ELR (cell line): ENCODE results near the gene SPATA19.
"Not testable (repeated sequence)": the region's sequence is repeated elsewhere in the genome, so short reads cannot be mapped to it uniquely, and the experiment has no call there.

Source experiments
- DNase-seq: peaks from one replicate; pipeline ENCODE4 v3.0.0-alpha.2; 2015; ENCODE audit warnings: low read depth

The SPATA19 gene, protein sequence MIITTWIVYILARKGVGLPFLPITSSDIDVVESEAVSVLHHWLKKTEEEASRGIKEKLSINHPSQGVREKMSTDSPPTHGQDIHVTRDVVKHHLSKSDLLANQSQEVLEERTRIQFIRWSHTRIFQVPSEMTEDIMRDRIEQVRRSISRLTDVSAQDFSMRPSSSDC

DNA sequence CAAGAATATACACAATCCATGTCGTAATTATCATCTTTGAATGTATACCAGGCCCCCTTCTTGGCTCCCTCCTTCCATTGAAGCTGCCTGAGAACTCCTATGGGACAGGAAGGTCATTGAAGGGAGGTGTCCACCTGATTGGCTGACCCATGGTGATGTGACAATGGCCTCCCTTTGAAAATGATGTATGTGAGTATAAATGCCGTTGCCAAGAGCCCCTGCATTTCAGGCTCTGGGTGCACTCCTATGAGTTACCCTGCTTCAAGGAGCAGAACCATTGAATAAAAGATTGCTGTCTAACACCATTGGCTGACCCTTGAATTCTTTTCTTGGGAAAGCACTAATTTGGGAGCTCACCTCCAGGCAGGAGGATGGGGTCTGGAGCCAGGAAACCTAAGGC lies at the start of gene SPATA19:
Gene SPATA19 (minus strand): TSS at position 101 of the 400 bp plus-strand sequence. CDS start 67 bp downstream, at position 34.
- DNase-seq: no peak

DNA sequence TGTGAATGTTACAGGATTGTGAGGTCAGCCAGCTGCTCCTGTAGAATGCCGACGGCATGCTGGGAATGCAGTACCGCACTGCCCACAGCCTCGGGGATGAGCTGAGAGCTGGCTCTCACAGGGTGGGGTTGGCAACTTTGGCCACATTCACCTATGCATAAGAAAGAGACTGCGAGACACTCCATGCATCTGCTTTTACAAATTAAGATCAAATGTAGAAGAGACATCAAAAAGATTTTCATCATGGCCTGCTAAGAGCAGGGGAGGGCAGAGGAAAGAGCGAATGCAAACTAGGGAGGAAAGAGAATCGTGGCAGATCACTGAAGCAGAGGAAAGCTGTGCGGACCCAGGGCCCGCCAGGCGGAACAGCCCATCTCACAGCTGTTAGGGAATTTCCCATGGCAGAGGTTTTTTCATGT lies 49.8 kb upstream of the SPATA19 start:
- DNase-seq: no peak

DNA sequence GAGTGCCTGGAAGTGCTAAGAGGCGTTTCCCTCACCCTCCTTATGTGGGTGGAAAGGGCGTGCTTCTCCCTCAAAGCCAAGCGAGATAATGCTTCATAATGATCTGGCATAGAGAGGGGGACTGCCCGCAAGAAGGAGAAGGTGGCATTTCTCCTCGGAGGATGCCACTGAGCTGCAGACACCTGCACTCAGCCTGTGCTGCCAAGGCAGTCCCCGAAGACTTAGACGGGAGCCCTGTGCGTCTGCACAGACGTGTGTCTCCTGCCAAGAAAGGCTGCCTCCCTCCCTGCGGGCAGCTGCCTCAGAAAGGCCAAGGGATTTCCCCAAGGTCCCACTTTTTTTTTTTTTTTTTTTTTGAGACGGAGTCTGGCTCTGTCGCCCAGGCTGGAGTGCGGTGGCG lies 48.1 kb upstream of the SPATA19 start:
- DNase-seq: no peak

DNA sequence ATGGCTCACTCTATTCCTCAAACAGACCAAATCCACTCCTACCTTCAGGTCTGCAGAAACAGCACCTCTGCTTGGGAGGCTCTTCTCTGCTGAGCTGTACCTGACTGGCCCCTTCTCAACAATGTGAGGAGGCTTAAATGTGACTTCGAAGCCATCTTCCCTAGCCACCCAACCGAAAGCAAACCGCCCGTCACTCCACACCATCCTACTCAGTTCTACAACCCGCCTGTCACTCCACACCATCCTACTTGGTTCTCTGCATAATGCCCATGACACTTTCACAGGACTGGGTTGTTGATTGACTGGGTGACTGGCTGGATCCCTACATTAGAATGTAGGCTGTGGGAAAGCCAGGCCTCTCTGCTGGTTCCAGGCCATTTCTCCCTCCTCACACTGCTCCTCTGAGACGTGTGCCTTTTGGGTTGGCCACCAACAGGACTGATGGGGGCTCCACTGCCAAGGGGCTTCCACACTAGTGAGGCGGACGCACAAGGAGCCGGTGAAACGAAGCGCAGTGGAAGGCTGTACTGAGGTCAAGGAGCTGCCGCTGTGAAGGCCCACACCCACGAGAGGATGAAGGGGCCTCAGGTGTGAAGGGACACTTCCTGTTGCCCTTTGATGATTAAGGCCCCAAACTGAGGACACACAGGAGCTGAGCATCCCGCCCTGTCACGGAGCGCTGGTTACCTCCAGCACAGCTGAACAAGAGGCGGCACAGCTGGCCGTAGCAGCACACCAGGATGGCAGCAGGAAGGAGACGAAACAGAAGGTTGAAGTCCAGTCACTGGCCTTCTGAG lies 47.5 kb upstream of the SPATA19 start:
- no peak for DNase-seq

DNA sequence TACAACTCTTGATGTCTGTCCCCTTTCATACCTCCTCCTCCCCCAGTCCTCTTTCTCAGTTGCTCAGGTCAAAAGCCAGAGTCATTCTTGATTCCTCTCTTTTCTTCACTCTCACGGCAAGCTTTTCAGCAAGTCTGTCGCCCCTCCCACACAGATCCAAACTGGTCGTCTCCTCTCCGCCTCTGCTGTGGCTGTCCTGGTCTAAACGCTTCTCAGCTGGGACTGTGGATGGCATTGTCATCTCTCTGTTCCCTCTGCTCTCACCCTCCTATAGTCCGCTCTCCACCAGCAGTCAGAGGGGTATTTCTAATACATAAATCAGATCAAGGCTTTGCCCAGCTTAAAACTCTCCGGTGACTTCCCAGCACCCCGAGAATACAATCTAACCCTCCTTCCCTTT lies 46.8 kb upstream of the SPATA19 start:
- no peak for DNase-seq

DNA sequence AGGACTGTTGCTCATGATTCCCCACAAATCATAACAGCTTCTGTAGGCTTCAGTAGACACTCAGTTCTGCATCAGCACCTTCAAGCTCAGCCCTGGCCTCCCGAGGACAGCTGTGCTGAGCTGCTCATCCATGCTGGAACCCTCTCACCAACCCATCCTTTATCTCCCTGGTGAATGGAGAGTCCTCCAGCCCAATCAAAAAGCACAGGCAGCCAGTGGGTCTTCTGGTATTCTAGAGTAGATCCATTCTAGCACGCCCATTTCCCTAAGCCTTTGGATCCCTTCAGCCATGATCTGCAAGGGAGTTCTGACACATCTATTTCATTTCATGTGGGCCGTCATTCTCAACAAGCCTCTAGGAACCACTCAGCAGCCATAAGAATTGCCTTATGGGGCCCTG lies 44.6 kb upstream of the SPATA19 start:
- DNase-seq: no peak

DNA sequence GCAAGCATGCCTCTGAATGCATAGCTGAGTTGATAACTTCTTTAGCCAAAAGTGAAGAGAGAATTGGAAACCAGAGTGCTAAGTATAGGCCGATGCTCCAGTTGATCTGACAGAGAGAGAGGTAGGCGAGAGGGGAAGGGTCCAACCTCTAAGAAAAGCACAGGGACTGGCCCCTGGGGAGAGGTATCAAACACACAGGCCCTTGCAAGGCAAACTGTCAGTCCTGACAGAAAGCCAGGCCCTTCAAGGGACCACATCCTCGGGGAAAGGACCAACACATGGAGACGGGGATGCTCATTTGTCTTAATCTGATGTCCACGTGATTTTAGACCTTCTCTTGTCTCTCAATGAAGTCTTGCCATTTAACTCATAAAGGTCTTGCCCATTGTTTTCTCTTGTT lies 43.9 kb upstream of the SPATA19 start:
- DNase-seq: no peak

DNA sequence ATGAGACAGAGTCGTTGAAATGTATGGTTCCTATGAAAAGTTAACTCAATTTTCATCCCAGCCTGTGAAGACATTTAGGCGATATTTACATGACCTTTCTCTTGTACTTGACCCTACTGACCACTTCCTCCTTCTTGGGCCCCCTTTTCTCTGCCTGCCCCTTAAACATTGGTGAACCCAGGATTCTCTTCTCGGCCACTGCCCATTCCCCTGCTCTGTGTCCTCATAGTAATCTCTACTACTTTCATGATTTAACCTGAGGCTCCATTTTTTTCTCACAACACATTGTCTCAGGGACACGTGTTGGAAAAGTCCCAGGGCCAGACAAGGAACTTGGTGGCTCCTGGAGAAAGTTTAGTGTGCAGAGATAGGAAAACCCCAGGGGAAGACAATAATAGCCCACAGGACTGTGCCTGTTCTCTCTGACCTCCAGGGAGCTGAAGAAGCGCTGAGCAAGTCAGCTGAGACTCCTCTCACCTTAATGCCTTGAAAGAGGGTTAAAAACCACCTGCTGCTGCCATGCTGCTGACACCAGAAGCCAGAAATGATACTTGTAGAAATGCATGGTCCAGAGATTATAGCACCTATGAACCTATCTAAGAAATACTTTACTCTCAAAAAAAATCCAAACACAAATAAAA lies 42.5 kb upstream of the SPATA19 start:
- DNase-seq: no peak

DNA sequence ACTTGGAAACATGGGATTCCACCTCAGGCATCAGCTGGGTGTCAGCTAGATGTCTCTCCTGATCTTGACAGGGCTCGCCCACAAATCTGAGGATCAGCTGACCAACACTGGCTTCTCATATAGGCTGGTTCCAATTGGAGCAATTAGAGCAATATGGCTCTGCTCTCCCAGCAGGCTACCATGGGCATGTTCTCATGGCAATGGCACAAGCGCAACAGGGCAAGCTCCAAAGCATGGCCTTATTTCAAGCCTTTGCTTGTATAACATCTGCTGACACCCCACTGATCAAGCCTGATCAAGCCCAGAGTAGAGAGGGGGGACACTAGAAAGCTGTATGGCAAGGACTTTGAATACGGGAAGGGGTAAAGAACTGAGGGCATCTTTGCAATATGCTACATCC lies 40.7 kb upstream of the SPATA19 start:
- no peak for DNase-seq

DNA sequence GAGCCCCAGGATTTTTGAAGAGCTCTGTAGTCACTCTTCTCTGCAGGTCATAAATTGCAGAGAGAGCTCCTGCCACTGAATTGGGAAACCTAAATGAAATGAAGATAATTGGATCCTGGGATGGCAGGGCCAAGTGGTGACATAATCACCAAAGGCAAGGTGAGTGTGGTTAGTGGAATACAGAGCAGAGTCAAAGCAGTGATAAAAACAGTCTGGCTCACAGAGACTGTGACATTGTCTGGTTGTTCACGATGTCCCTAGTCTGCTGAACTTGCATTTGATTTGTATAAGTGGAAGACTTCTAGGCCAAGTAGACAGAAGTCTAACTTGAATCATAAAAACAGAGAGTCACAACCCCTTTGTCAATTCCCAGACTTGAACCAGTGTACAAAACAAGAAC lies 26.8 kb upstream of the SPATA19 start:
- DNase-seq: no peak

DNA sequence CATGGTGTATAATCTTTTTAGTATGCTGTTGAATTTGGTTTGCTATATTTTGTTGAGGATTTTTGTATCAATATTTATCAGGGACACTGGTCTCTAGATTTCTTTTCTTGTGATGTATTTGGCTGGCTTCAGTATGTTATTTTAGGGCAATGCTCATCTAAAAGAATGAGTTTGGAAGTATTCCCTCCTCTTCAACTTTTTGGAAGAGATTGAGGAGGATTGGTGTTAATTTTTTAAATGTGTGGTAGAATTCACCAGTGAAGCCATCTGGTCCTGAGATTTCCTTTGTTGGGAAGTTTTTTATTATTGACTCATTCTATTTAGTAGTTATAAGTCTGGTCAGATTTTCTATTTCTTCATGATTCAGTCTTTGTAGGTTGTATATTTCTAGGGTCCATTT lies 22.1 kb upstream of the SPATA19 start:
- DNase-seq: no peak

DNA sequence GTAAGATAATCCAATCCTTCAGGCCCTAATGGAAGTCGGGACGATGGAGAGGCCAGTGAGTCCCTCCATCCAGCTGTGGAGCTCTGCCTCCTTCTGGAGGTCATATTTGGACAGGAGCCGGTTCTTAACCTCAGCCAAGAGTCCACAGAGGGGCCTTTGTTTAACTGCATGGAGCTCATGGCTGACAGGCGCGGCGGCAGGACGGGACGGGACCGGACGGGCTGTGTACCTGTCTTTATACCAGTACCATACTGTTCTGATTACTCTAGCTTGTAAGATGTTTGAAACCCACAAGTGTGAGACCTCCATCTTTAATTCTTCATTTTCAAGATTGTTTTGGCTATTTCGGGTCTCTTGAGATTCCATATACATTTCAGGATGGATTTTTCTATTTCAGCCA lies 20.2 kb upstream of the SPATA19 start:
- no peak for DNase-seq

DNA sequence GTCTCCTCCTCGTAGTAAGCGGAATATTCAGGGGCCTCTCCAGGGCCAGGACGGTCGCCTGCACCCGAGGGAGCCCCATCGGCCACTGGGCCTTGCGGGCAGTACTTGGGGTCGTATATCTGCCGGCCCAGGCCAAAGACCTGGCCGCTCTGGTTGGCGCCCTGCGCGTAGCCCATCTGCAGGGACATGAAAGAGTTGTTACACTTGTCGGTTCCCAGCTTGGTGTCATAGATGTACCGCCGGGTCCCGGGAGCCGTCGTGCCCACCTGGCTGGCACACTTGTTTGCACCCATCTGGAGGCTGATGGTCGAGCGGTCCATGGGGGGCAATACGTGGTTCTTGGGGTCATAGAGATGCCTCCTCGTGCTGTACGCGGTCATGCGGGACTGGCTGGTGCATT lies 19.4 kb upstream of the SPATA19 start:
- no peak for DNase-seq

DNA sequence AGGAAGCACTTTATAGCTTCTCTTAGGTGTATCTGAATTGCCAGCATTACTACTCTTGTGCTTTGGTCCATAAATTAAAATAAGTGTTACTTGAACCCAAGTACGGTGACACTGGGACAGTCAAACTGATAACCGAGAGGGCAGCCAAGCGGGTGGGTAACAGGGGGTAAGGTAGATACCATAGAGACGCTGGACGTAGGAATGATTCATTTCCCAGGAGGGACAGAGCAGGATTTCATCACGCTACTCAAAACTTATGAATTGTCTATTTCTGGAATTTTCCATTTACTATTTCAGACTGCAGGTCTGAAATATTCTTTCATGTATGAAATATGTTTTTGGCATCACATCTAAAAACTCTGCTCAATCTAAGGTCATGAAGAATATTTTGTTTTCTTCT lies 14.8 kb upstream of the SPATA19 start:
- no peak for DNase-seq

DNA sequence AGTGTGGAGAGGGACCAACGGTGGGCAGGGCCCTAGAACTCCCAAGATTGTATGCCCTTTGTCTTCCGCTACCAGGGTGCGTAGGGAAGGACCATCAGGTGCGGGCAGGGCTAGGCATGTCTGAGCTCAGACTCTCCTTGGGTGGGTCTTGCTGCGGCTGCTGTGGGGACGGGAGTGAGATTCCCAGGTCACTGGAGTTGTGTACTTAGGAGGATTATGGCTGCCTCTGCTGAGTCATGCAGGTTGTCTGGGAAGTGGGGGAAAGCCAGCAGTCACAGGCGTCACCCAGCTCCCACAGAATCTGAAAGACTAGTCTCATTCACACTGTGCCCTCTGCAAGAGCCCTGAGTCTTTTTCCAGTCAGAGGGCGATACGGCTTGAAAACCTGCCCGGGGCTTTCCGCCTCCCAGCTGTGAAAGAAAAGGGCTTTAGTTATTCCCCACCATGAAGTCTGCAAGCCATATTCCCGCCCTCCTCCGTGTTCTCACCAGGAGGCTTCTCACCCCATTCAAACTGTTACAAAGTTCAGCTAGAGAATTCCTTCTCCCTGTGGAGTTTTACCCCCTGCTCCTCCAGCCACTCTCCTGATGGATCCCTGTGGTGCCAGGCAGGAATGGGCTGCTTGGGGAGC lies 9.1 kb upstream of the SPATA19 start:
- DNase-seq: not testable (repeated sequence)

DNA sequence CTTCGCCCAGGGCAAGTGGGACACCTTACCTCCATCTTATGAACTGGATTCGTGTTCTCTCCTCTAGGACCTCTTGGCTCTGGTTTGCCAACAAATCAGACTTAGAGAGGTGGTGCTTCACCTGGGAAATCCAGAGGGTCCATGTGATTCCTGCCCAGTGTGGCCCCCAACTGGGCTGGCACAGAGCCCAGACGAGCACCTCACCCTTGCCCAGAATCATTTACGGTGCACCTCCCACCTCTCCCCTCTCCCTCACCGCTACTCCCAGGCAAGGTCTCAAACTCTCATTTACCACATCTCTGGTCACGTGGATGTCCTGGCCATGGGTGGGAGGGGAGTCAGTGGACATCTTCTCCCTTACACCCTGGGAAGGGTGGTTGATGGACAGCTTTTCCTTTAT lies 1.1 kb downstream of the SPATA19 start:
- DNase-seq: no peak

DNA sequence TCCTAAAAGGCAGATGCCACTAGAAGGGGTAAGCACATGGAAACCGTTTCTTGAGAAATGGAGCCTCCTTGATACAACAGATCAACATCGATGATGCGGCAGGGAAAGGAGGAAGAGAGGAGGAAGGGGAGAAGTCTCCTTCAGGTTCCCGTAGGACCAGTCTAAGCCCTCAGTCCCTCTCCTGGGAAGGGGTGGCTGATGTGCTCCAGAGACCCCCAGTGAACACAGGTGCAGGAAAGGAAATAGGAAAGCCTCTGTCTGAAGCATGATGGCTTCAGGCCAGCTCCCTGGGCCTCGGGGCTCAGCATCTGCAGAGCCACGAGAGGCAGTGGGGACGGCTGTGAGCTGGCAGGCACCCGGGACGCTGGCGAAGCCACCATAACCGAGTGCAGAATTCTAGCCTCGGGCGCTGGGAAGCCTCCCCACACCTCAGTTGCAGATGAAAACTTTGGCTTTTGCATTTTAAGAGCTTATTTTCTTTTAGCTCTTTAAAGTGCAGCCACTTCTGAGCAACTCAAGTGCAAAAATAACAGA lies 1.8 kb downstream of the SPATA19 start:
- no peak for DNase-seq

DNA sequence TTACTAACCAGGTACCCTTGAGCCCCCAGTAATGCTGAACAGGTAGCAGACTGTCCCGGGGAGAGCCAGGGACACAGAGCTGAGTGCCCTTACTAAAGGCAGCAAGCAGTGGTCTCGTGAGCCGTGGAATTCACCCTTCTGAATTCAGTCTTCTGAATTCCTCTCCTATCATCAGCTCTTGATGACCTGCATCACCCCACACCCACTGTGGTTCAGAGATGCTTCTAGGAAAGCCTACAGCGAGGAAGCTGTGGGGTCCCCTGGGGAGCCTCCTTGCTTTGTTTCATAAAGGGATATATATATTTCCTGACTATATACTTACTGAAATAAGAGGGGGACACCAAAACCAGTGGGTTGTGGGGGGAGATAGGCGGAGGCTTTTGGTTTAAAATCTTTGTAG lies 2.6 kb downstream of the SPATA19 start:
- DNase-seq: no peak

DNA sequence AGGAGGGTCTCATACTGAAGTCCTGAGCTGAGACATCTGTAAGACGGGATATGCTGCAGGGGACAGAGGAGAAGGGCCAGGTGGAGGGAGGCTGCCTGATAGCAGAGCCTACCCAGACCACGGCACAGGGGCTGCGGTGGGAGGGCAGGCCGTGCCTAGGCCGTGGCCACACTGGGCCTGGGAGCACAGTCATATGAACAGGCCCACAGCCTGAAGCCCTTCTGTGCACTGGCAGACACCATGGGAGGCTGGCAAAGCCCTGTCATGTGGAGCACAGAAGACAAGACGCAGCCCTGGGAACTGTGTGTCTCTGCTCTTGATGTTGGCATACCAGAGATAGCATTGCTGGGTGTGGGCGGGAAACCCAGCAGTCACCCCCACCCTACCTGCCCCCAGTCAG lies 3.3 kb downstream of the SPATA19 start:
- DNase-seq: no peak

DNA sequence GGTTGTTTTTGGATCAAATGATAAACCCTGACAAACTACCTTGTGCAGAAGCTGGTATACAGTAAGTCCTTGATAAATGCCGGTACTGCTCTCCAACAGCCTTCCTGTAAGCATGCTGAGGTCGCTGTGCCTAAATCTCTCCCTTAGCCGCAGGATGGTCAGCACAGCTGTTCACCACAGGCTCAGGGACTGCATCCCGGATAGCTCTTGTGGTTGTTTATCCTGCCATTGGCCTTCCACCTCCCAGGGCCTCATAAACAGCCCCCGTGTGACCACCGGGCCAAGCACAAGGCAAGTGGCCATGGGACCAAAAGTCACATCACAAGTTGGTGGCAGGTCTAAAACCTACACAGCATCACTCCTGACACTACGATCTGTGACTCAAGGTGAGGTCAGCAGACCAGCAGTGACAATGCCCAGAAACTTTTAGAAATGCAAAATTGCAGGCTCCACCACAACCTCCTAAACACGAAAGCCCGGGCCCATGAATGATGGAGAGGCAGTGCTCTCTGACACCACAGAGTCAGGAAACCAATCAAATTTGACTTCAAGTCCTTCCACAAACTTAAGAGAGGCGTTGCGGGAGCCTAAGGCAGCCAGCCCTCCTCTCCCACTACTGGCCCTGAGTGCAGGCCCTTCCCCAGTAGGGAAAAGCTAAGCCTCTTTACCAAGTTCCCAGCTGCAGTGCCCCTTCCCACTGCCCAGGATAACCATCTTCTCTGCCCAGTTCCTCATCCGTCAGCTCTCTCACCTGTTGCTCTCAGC lies 3.9 kb downstream of the SPATA19 start:
- DNase-seq: no peak

DNA sequence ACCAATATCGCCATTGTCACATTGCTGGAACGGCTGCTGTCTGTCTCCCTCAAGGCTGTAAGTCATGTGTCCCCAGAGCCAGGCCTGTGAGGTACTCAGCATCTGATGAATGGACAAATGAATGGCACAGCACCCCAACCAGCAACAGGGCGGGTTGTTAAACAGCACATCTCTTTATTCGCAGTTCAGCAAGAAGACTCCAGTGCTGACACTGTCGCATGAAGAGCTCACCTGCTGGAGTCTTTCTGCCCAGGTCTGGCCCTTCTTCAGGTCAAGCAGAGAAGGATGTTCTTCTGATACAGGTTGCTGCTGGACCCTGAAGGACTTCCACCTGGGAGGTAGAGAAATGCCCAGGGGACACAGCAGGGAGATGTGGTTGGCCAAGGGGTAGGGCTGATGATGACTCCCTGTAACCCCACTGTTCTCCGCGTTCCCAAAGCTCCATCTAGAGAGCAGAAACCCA lies 4.8 kb downstream of the SPATA19 start:
- DNase-seq: no peak
